GM19372 (cell line): ENCODE measurements around the gene NPIPA8.
"Not testable (repeated sequence)": the region's sequence is repeated elsewhere in the genome, so short reads cannot be mapped to it uniquely, and the experiment has no call there.

ENCODE experiments used
- ATAC-seq: cut with Tn5 transposase; IDR thresholded peaks from one replicate; pipeline ENCODE4 v1.9.1; 2021; ENCODE audit warnings: mild to moderate bottlenecking, low read depth, moderate library complexity; ENCODE audit not compliant: unreplicated experiment

The NPIPA8 gene

DNA sequence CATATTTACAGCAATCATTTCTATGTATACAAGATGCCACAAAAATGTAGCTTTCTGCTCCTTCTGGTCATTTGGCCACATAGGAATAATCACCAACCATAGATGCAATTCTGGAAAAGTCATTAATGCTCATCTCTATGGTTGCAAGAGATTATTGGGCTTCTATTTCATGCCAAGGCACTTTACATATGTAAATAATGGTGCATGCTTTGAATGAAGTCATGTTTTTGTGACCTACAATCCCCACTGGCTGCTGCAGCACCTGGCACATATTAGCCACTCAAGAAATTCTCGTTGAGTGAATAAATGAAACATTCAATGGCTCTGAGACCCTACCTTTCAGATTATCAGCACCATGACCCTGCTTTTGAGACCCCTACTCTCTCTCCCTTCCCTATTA, 50.2 kb downstream of the NPIPA8 start:
- ATAC-seq, result not testable (repeated sequence)

DNA sequence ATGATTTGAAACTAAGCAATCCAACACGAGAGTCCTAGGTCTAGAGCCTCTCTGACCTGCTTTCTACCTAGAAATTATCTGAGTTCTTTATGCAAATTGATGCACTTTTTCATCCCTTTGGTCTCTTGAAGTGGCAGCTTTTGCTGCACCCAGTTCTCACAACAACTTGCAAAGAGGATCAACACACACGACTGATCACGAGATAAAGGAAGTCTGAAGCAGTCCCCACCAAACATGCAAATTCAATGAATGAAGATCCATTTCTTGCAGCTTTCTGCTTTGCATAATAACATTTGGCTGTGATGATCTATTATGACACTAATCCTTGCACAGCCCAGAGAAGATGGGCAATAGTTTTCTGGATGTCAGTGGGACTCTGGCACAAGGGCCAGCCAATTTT, 56.2 kb downstream of the NPIPA8 start:
- not testable (repeated sequence) for ATAC-seq

DNA sequence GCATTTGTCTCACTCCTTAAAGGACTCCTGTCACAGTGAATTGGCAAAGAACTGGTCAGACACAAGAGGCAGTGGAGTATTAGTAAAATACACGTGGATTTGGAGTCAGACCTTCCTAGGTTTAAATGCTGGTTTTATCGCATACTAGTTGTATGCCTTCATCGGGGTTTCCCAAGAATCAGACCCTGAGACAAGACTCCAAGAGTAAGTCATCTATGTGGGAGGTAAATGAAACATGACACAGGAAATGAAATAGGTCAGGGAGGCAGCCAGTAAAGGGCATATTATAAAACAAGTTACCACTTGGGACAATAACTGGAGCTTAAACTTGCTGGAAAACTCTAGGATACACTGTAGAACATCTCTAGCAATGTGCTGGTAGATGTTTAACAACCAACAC, 59.8 kb downstream of the NPIPA8 start:
- ATAC-seq, result not testable (repeated sequence)

DNA sequence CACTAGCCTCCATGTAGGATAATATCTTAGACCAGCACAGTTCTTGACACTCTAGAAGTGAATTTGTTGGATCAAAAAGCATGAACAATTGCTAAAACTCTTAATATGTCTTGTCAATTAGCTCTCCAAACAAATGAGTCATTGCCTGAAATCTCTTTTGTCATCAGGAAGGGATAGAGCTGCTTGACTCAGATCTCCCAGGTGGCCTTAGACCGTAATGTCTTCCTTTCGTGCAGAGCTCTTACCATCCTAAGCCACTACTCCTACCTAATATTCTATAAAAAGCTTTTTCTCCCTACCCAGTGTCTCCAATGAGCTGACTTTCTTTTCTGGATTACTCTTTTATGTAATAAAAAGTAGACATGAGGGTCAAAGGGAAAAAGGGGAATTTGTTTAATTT, 66.4 kb downstream of the NPIPA8 start:
- not testable (repeated sequence) for ATAC-seq
